DND-41 (cell line): Measurements from ENCODE around the gene FLNA.
"Not testable (repeated sequence)": the region's sequence is repeated elsewhere in the genome, so short reads cannot be mapped to it uniquely, and the experiment has no call there.

ENCODE experiments used
- ATAC-seq: fragments of 200-7000 bp; cut with Tn5 transposase; 3 replicates; pipeline ENCODE4 v1.9.1; 2021; ENCODE audit warnings: low read depth; ENCODE audit not compliant: insufficient read depth
- DNase-seq: peaks from one replicate; pipeline ENCODE4 v3.0.0-alpha.2; 2020
- H2AFZ ChIP-seq: 2 replicates; pipeline ENCODE4 v1.6.0; 2012; ENCODE audit warnings: low read depth, low read length
- H3K27ac ChIP-seq: 2 replicates; pipeline ENCODE4 v1.5.1; 2012; ENCODE audit warnings: low read length, inconsistent platforms
- H3K27me3 ChIP-seq: fragments of 200-600 bp; sonication (generic); 2 replicates; pipeline ENCODE4 v1.6.0; 2012; ENCODE audit warnings: low read length, mild to moderate bottlenecking, inconsistent platforms; ENCODE audit not compliant: insufficient read depth, poor library complexity
- H3K36me3 ChIP-seq: 2 replicates; pipeline ENCODE4 v1.5.1; 2012; ENCODE audit warnings: low read length, inconsistent platforms; ENCODE audit not compliant: insufficient read depth
- H3K4me1 ChIP-seq: 2 replicates; pipeline ENCODE4 v1.5.1; 2012; ENCODE audit warnings: mild to moderate bottlenecking, low read length; ENCODE audit not compliant: insufficient read depth
- H3K4me2 ChIP-seq: 2 replicates; pipeline ENCODE4 v1.6.0; 2012; ENCODE audit warnings: mild to moderate bottlenecking, moderate library complexity, low read length, inconsistent platforms; ENCODE audit not compliant: insufficient read depth
- H3K4me3 ChIP-seq, 2 experiments: fragments of 200-600 bp in 1 of 2; shearing (Covaris generic) in 1 of 2; 2 replicates each; pipeline ENCODE4 v1.5.1; 2012 to 2016; ENCODE audit warnings: inconsistent platforms in 2 of 2, low read length in 2 of 2, mild to moderate bottlenecking in 2 of 2, low read depth in 1 of 2, moderate library complexity in 1 of 2
- H3K79me2 ChIP-seq: 2 replicates; pipeline ENCODE4 v1.6.0; 2012; ENCODE audit warnings: low read length, inconsistent platforms; ENCODE audit not compliant: insufficient read depth
- H3K9ac ChIP-seq: 2 replicates; pipeline ENCODE4 v1.6.0; 2012; ENCODE audit warnings: low read depth, mild to moderate bottlenecking, inconsistent platforms, low read length, moderate library complexity
- H3K9me3 ChIP-seq: 2 replicates; pipeline ENCODE4 v1.5.1; 2012; ENCODE audit warnings: low read length, moderate library complexity, mild to moderate bottlenecking, inconsistent platforms; ENCODE audit not compliant: insufficient read depth, severe bottlenecking
- H4K20me1 ChIP-seq: 2 replicates; pipeline ENCODE4 v1.6.0; 2012; ENCODE audit warnings: low read length; ENCODE audit not compliant: insufficient read depth
- CTCF ChIP-seq: IDR thresholded peaks from 2 replicates; pipeline ENCODE4 v1.5.1; 2012; ENCODE audit warnings: borderline replicate concordance, low read length, moderate library complexity, mild to moderate bottlenecking; ENCODE audit not compliant: poor library complexity, severe bottlenecking; ENCODE audit errors: extremely low read depth
- EZH2 ChIP-seq: IDR thresholded peaks from 3 replicates; pipeline ENCODE4 v1.6.1; 2012; ENCODE audit warnings: borderline replicate concordance, low read depth, mild to moderate bottlenecking, moderate library complexity, low read length, inconsistent platforms; ENCODE audit not compliant: severe bottlenecking

FLNA gene

GRCh38 chrX:154349359-154349935 is 25.0 kb downstream of the FLNA start:
- no peaks in the 10 kb centered on the region for H3K27me3 ChIP-seq
- H3K4me3 ChIP-seq, result no peak overlapping the region
- H3K4me1 ChIP-seq, result no peaks in the 10 kb centered on the region
- H4K20me1 ChIP-seq, result peaks cover 43% of the 10 kb centered on the region
- H3K9ac ChIP-seq, result no peak overlapping the region
- H3K27ac ChIP-seq, result no peak overlapping the region
- ATAC-seq (no peak), DNase-seq (no peak)
- H3K79me2 ChIP-seq, result no peaks in the 10 kb centered on the region
- TF ChIP-seq CTCF (no peak), EZH2 (no peak)
- H2AFZ ChIP-seq, result no peak overlapping the region
- peaks cover 58% of the 10 kb centered on the region for H3K36me3 ChIP-seq
- no peak overlapping the region for H3K4me2 ChIP-seq
- no peaks in the 10 kb centered on the region for H3K9me3 ChIP-seq

GRCh38 chrX:154348646-154349358 is 25.6 kb downstream of the FLNA start:
- ATAC-seq (no peak), DNase-seq (no peak)
- Histone ChIP-seq H3K79me2 (no peaks in the 10 kb centered on the region), H2AFZ (no peak overlapping the region), H3K36me3 (peaks cover 52% of the 10 kb centered on the region), H3K9me3 (no peaks in the 10 kb centered on the region), H3K4me3 (no peak overlapping the region), H3K9ac (no peak overlapping the region), H3K4me2 (no peak overlapping the region), H3K4me1 (no peaks in the 10 kb centered on the region), H3K27ac (no peak overlapping the region), H3K27me3 (no peaks in the 10 kb centered on the region), H4K20me1 (peaks cover 37% of the 10 kb centered on the region)
- TF ChIP-seq CTCF (no peak), EZH2 (no peak)

GRCh38 chrX:154348114-154348531 is 26.3 kb downstream of the FLNA start:
- H3K36me3 ChIP-seq, result peaks cover 45% of the 10 kb centered on the region
- H3K4me3 ChIP-seq, result no peak overlapping the region
- no peak for TF ChIP-seq EZH2
- no peaks in the 10 kb centered on the region for H3K4me1 ChIP-seq
- no peak overlapping the region for H3K4me2 ChIP-seq
- H4K20me1 ChIP-seq, result peaks cover 30% of the 10 kb centered on the region
- no peak overlapping the region for H3K9ac ChIP-seq
- no peak overlapping the region for H3K27ac ChIP-seq
- H2AFZ ChIP-seq, result no peak overlapping the region
- ATAC-seq (peak; percentile 8; the same call in 1 of the 3 replicates), DNase-seq (no peak)
- no peaks in the 10 kb centered on the region for H3K9me3 ChIP-seq
- H3K27me3 ChIP-seq, result no peaks in the 10 kb centered on the region
- H3K79me2 ChIP-seq, result no peaks in the 10 kb centered on the region

- H3K9ac ChIP-seq, H3K4me2 ChIP-seq, DNase-seq, H3K4me3 ChIP-seq, H2AFZ ChIP-seq, H3K36me3 ChIP-seq, H3K79me2 ChIP-seq, H4K20me1 ChIP-seq, H3K27me3 ChIP-seq, H3K27ac ChIP-seq, H3K4me1 ChIP-seq, H3K9me3 ChIP-seq: not testable (repeated sequence)
- ATAC-seq, result peak; percentile 13; the same call in 1 of the 3 replicates
Observed at GRCh38 chrX:154343620-154344019, 30.8 kb downstream of the FLNA start.

GRCh38 chrX:154343063-154343462 is 31.4 kb downstream of the FLNA start:
- not testable (repeated sequence) for H4K20me1 ChIP-seq, H2AFZ ChIP-seq, H3K9ac ChIP-seq, H3K4me3 ChIP-seq, H3K36me3 ChIP-seq, H3K27me3 ChIP-seq, H3K4me1 ChIP-seq, H3K79me2 ChIP-seq, H3K27ac ChIP-seq, H3K4me2 ChIP-seq, DNase-seq, ATAC-seq, H3K9me3 ChIP-seq

- not testable (repeated sequence) for H3K4me1 ChIP-seq, H3K9me3 ChIP-seq, H3K27ac ChIP-seq, H3K9ac ChIP-seq, H3K79me2 ChIP-seq, H4K20me1 ChIP-seq, H3K27me3 ChIP-seq, DNase-seq, H3K36me3 ChIP-seq
- H3K4me2 ChIP-seq, result peak overlapping the region; percentile 39; the same call in 1 of the 2 replicates
- H3K4me3 ChIP-seq, result peak overlapping the region in 1 of 2 experiments; percentile 42; a peak in 1 of 4 replicates
- H2AFZ ChIP-seq, result peak overlapping the region; percentile 49; the same call in 1 of the 2 replicates
- peak; percentile 89 for ATAC-seq
Observed at GRCh38 chrX:154341399-154342298, 32.8 kb downstream of the FLNA start.
